Measurements from ENCODE around the gene LRRC7.

The LRRC7 gene

GRCh38 chr1:69929308-69930057, 361.8 kb downstream of the LRRC7 start:
- peak; percentile 69 for DNase-seq (ENCODE audit: low read depth)
- H3K4me3 ChIP-seq (ENCODE audit: low read depth, low read length), result no peak overlapping the region
- TF ChIP-seq CTCF (conservative IDR thresholded peaks at IDR 0.05; ENCODE audit: low read depth, low read length), result no peak

DNA sequence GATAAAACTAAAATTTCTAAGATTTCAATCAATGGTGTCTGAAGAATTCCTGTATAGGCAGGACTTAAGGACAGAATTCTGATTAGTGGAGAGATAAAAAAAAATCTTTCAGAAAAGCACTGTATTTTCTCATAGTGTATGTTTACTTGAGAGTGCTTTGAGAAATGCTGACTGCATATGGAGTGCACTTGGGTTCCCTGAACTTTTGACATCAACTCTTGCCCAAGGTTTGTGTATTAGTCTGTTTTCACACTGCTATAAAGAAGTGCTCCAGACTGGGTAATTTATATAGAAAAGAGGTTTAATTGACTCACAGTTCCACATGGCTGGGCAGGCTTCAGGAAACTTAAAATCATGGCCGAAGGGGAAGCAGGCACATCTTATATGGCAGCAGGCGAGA, 362.7 kb downstream of the LRRC7 start:
- no peak for TF ChIP-seq CTCF (conservative IDR thresholded peaks at IDR 0.05; ENCODE audit: low read depth, low read length)
- DNase-seq (ENCODE audit: low read depth), result peak; percentile 50
- H3K4me3 ChIP-seq (ENCODE audit: low read depth, low read length), result no peak overlapping the region

DNA sequence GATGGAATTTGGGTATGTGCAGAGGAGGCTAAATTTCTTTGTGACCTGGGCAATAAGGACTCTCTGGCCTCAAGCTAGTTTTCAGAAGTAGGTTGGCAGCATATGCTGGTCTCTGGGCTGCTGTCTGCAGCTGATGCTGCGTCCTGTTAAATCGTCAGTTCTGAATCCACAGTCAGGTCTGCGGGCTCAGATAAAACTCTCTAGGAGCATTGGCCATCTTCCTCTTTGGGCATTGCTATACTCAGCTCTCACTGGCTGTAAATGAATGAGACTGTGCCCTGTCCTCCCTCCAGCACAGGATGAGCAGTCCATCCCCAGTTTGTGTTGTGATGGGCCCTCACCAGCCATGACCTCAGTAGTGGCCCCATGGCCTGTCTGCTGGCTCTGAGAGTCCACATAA, 365.0 kb downstream of the LRRC7 start:
- TF ChIP-seq CTCF (conservative IDR thresholded peaks at IDR 0.05; ENCODE audit: low read depth, low read length), result no peak
- no peak overlapping the region for H3K4me3 ChIP-seq (ENCODE audit: low read depth, low read length)
- no peak for DNase-seq (ENCODE audit: low read depth)

- TF ChIP-seq CTCF (conservative IDR thresholded peaks at IDR 0.05; ENCODE audit: low read depth, low read length), result no peak
- no peak for DNase-seq (ENCODE audit: low read depth)
- no peak overlapping the region for H3K4me3 ChIP-seq (ENCODE audit: low read depth, low read length)
These were observed 372.5 kb downstream of the LRRC7 start for GRCh38 chr1:69940231-69940630.

DNA sequence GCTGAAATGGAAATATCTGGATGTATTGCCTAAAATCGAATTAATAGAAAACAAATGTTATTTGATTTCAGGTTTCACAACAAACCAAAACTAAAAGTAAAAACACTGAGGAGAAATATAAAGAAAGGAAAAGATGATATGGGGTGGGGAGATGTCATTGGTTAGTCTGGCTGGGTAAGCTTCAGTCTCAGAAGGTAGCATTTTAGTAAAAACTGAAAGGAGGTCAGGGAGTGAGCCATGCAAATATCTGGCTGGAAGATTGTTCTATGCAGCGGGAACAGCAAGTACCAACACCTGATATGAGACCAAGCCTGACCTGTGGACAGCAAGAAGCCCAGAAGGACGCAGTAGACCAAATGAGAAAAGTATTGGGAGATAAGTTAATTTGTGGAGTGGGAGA, 373.1 kb downstream of the LRRC7 start:
- TF ChIP-seq CTCF (conservative IDR thresholded peaks at IDR 0.05; ENCODE audit: low read depth, low read length), result no peak
- no peak overlapping the region for H3K4me3 ChIP-seq (ENCODE audit: low read depth, low read length)
- no peak for DNase-seq (ENCODE audit: low read depth)

GRCh38 chr1:69943030-69943429, 375.3 kb downstream of the LRRC7 start:
- TF ChIP-seq CTCF (conservative IDR thresholded peaks at IDR 0.05; ENCODE audit: low read depth, low read length), result no peak
- no peak for DNase-seq (ENCODE audit: low read depth)
- H3K4me3 ChIP-seq (ENCODE audit: low read depth, low read length), result no peak overlapping the region

- H3K4me3 ChIP-seq (ENCODE audit: low read depth, low read length), result no peak overlapping the region
- no peak for DNase-seq (ENCODE audit: low read depth)
- TF ChIP-seq CTCF (conservative IDR thresholded peaks at IDR 0.05; ENCODE audit: low read depth, low read length), result no peak
These were observed 379.2 kb downstream of the LRRC7 start for GRCh38 chr1:69946935-69947334.

All from choroid plexus epithelial cell (primary cell).